Natural killer cell treated with Interleukin-12 subunit alpha and Interleukin-12 subunit beta and Interleukin-15 and Interleukin-18, amount 100 ng/mL, for 72 hours (primary cell): ENCODE data around the gene COPZ2. TPM values are rescaled to one million over a fixed set of nuclear protein-coding genes. Genes with fewer than 3 reads are reported as not detected.
"Not testable (repeated sequence)": the region's sequence is repeated elsewhere in the genome, so short reads cannot be mapped to it uniquely, and the experiment has no call there.

Experiments used
- ATAC-seq, 2 donors: fragments of 150-1000 bp; cut with Tn5 transposase in 1 of 2; sonication (Bioruptor Pico), chemical (Tn5 transposase) in 1 of 2; 2 replicates each; pipeline ENCODE4 v1.10.0; 2021
- DNase-seq: peaks from one replicate; pipeline ENCODE4 v3.0.0; 2022; ENCODE audit warnings: low spot score
- H3K27ac Mint-ChIP-seq, 2 donors: 1 replicate in 1 of 2; 2 replicates in 1 of 2; pipeline ENCODE4 v1.8.0; 2022; ENCODE audit warnings: mixed read lengths in 2 of 2, mild to moderate bottlenecking in 1 of 2, moderate library complexity in 1 of 2
- H3K27me3 Mint-ChIP-seq, 2 donors: 1 replicate in 1 of 2; 2 replicates in 1 of 2; pipeline ENCODE4 v1.8.0; 2022; ENCODE audit warnings: mixed read lengths in 2 of 2
- H3K36me3 Mint-ChIP-seq: one replicate; pipeline ENCODE4 v1.8.0; 2022; ENCODE audit warnings: mixed read lengths
- H3K4me1 Mint-ChIP-seq, 2 donors: 1 replicate in 1 of 2; 2 replicates in 1 of 2; pipeline ENCODE4 v1.8.0; 2022; ENCODE audit warnings: low read depth in 2 of 2, mixed read lengths in 2 of 2, mild to moderate bottlenecking in 1 of 2
- H3K4me3 Mint-ChIP-seq: one replicate; pipeline ENCODE4 v1.8.0; 2022; ENCODE audit warnings: mixed read lengths
- H3K9me3 Mint-ChIP-seq: 2 replicates; pipeline ENCODE4 v1.8.0; 2022; ENCODE audit warnings: mixed read lengths
- total RNA-seq, 2 donors: library from RNA; stranded (reverse); gene quantifications; one replicate each; pipeline ENCODE4 v1.2.3, GENCODE V29; 2022

Gene COPZ2
- total RNA-seq, 2 donors from 2014 or later = 14.9 to 32.9 TPM

DNA sequence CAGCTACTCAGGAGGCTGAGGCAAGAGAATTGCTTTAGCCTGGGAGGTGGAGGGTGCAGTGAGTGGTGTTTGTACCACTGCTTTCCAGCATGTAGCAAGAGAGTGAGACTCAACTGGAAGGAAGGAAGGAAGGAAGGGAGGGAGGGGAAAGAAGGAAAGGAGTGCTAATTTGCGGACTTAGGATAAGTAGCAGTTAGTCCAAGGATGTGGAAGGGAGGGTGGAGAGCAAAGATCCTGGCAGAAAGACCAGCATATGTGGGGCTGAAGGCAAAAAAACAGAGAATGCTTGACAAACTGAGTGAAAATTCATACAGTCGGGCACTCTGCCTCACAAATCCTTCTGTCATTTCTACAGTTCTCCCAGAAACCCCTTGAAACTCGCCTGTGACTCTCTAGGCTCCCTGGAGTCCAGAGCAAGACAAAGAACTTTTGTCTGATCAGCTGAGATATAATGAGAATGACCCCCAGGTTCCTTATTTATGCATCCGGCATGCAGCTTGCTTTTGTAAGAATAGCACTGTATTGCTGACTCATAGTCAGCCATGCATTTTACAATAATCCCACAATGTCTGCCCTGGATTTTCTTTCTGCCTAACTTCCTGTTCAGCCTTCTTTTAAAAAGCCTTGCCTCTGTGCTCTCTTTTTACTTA, 35.2 kb downstream of the COPZ2 start:
- H3K4me1 Mint-ChIP-seq = peaks cover 0 to 14% of the 10 kb centered on the region in 2 donors
- no peak for DNase-seq
- no peaks in the 10 kb centered on the region for H3K9me3 Mint-ChIP-seq
- peak in 1 of 2 donors; percentile 61 for ATAC-seq
- peaks cover 16 to 20% of the 10 kb centered on the region in 2 donors for H3K27me3 Mint-ChIP-seq
- no peak overlapping the region for H3K4me3 Mint-ChIP-seq
- no peaks in the 10 kb centered on the region for H3K36me3 Mint-ChIP-seq
- peak overlapping the region in 1 of 2 donors; percentile 9 for H3K27ac Mint-ChIP-seq

DNA sequence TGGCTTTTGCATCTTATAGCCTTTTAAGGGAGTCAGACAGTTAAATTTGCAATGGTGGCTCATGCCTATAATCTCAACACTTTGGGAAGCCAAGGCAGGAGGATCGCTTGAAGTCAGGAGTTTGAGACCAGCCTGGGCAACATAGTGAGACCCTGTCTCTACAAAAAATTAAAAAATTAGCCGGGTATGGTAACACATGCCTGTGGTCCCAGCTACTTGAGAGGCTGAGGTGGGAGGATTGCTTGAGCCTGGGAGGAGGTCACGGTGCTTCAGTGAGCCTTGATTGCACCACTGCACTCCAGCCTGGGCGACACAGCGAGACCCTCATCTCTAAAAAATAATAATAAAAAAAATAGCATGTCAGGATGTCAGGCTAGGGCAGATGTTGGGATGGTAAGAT, 35.9 kb downstream of the COPZ2 start:
- H3K27ac Mint-ChIP-seq, DNase-seq, ATAC-seq, H3K36me3 Mint-ChIP-seq, H3K9me3 Mint-ChIP-seq, H3K4me3 Mint-ChIP-seq: not testable (repeated sequence)
- H3K27me3 Mint-ChIP-seq = peaks cover 9 to 14% of the 10 kb centered on the region in 2 donors
- H3K4me1 Mint-ChIP-seq = peaks cover 0 to 14% of the 10 kb centered on the region in 2 donors

DNA sequence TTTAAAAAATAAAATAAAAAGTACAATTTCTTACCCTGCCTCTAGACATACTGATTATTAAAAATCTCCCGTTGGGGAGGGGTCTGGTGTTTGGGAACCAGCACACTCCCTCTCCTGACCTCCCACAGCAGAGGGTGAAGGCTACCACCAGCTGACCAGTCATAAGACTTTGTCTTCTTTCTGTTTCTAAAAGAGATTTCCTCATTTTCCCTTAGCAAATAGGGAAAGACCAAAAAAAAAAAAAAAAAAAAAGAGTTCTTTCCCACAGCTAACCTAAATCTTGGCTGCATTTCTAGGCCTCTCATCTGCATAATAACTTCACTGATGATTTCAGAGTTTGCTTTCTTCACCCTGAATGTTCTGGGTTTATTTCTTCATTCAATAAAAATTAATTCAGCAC, 36.4 kb downstream of the COPZ2 start:
- DNase-seq = no peak

DNA sequence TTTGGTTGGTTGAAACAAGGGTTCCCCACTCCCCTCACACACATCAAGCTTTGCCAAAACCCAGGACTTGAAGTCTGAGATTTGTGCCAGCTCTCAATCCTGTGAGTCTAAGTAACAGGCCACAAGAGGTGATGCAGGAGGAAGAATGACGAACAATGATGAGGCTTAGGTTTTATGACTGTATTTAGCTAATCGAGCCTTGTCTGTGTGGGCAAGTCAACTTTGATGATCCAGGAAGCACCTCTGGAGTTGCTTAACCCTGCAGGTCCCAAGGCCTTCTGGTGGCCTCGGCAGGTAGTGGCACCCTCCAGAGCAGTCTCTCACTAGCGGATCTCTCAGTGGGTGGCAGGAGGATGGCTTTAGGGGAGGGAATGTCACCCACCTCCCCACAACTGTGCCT, 38.0 kb downstream of the COPZ2 start:
- H3K36me3 Mint-ChIP-seq = no peaks in the 10 kb centered on the region

More for the DNA sequence above, 36.4 kb downstream of the COPZ2 start:
- H3K4me3 Mint-ChIP-seq = no peak overlapping the region
- peaks cover 0 to 14% of the 10 kb centered on the region in 2 donors for H3K4me1 Mint-ChIP-seq
- no peaks in the 10 kb centered on the region for H3K36me3 Mint-ChIP-seq
- ATAC-seq = no peak
- no peaks in the 10 kb centered on the region for H3K9me3 Mint-ChIP-seq
- peaks cover 9 to 14% of the 10 kb centered on the region in 2 donors for H3K27me3 Mint-ChIP-seq
- no peak overlapping the region for H3K27ac Mint-ChIP-seq

DNA sequence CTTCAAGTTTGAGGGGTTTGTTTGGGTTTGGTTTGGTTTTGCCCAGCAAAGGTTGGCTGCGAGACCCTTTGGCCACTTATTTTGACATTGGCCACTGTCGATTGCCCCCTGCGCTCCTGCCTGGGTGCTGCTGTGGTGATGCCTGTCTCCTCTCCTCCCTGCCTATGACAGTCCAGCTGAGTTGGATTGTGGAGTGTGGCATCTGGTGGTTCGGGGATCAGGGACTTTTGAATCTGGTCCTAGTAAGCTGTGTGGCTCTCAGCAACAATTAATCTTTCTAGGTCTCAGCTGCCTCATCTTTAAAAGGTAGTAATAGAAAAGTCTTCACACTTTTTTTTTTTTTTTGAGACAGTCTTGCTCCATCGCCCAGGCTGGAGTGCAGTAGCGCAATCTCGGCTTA, 39.6 kb downstream of the COPZ2 start:
- DNase-seq (no peak), ATAC-seq (no peak)
- Mint-ChIP-seq H3K4me1 (peaks cover 0 to 6% of the 10 kb centered on the region in 2 donors), H3K4me3 (no peak overlapping the region), H3K27ac (no peak overlapping the region), H3K36me3 (no peaks in the 10 kb centered on the region), H3K9me3 (no peaks in the 10 kb centered on the region), H3K27me3 (peaks cover 0 to 7% of the 10 kb centered on the region in 2 donors)

More for the DNA sequence above, 38.0 kb downstream of the COPZ2 start:
- Mint-ChIP-seq H3K4me1 (peaks cover 0 to 14% of the 10 kb centered on the region in 2 donors), H3K27ac (no peak overlapping the region), H3K27me3 (peaks cover 9 to 14% of the 10 kb centered on the region in 2 donors), H3K4me3 (no peak overlapping the region), H3K9me3 (no peaks in the 10 kb centered on the region)
- DNase-seq = no peak
- no peak for ATAC-seq

DNA sequence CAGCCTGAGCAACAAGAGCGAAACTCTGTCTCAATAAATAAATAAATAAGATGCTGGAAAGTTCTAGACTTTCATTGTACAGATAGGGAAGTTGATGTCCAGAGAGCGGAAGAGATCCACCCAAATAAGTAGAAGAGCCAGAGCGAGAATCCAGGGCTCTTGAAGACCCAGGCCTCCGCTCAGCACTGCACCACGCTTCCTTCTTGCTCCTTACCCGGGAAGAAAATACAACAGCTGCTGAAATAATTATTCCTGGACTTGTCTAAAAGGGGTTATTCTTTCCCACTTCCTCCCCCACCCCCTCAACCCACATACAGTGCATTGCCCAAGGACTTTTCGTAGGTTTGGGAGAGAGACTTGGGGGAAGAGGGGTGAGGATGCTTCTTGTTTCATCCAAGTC, 40.0 kb downstream of the COPZ2 start:
- Mint-ChIP-seq H3K4me1 (peaks cover 0 to 2% of the 10 kb centered on the region in 2 donors), H3K4me3 (no peak overlapping the region), H3K36me3 (no peaks in the 10 kb centered on the region), H3K27ac (no peak overlapping the region), H3K9me3 (no peaks in the 10 kb centered on the region), H3K27me3 (peaks cover 0 to 4% of the 10 kb centered on the region in 2 donors)
- ATAC-seq (no peak), DNase-seq (no peak)

DNA sequence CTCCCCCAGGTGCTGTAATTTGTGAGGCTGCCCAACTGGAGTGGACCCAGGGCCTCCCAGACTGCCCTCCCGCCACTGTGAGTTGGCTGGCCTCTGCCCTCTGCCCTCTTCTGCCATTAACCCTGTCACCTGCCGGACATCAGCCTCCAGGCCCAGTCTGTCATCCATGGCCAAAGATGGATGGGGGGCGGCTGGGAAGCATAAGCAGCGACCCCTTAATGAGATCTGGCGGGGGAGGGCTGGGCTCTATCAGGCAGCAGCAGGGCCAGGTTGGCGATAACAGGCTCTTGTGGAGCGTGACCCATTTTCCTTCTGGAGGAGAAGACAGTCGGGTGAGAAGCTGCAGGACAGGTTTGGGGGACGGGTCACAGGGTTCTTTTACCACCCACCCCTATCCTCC, 41.4 kb downstream of the COPZ2 start:
- Mint-ChIP-seq H3K36me3 (no peaks in the 10 kb centered on the region), H3K9me3 (no peaks in the 10 kb centered on the region), H3K27ac (no peak overlapping the region), H3K4me3 (no peak overlapping the region), H3K4me1 (no peaks in the 10 kb centered on the region), H3K27me3 (peaks cover 0 to 2% of the 10 kb centered on the region in 2 donors)
- DNase-seq (no peak), ATAC-seq (no peak)

DNA sequence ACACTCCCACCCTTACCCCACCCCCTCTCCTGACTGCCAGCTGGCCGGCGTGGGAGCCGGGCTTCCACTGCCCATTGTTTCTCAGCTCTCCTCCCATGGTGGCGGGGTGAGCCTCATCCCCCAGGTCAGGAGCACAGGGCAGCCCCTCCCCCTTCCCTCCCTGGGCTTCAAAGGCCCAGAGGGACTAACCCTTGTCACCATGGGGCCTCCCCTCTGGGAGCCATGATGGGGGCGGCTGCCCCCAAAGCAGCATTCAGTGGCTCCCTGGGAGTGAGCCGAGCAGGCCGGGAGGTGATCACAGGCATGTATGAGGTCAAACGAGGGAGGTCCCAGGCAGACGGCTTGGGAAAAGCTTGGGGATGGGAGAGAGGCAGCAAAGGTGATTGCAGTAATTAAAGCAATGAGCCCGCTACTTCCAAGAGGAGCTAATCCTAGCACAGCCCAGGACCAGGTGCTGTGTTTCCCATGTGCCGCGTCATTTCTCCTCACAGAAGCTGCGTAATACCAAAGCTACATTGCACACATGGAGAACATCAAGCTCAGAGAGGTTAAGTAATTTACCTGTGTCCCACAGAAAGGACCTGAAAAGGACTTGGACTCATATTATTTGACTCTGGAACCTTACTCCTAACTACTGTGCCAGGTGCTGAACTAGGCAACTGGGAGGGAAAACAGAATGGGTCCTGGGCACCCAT, 42.2 kb downstream of the COPZ2 start:
- H3K27ac Mint-ChIP-seq = no peak overlapping the region
- no peak overlapping the region for H3K4me3 Mint-ChIP-seq
- H3K27me3 Mint-ChIP-seq = peaks cover 0 to 2% of the 10 kb centered on the region in 2 donors
- no peak for ATAC-seq
- no peaks in the 10 kb centered on the region for H3K9me3 Mint-ChIP-seq
- no peaks in the 10 kb centered on the region for H3K4me1 Mint-ChIP-seq
- H3K36me3 Mint-ChIP-seq = no peaks in the 10 kb centered on the region
- DNase-seq = no peak

DNA sequence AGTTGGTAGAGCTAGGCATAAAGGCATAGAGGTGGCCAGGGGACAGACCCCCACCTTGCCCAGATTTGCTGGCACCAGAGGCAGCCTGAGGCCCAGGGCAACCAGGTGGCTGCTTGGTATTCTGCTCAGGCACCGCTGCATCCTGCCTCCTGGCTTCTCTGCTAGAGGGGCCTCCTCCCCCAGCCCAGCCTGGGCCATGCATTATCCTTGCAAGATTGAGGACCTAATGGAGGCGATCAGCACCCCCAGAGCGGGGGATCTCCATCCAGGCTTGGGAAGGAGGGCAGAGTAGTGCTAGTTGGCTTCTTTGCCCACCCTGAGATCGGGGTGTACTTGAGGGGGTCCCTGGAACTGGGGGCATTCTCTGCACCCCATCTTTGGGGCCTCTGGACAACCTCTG, 42.9 kb downstream of the COPZ2 start:
- no peak overlapping the region for H3K4me3 Mint-ChIP-seq
- no peaks in the 10 kb centered on the region for H3K36me3 Mint-ChIP-seq
- H3K27ac Mint-ChIP-seq = no peak overlapping the region
- no peak for ATAC-seq
- H3K4me1 Mint-ChIP-seq = peaks cover 3% of the 10 kb centered on the region in 2 donors
- DNase-seq = no peak
- H3K27me3 Mint-ChIP-seq = peaks cover 0 to under 1% of the 10 kb centered on the region in 2 donors
- H3K9me3 Mint-ChIP-seq = no peaks in the 10 kb centered on the region

DNA sequence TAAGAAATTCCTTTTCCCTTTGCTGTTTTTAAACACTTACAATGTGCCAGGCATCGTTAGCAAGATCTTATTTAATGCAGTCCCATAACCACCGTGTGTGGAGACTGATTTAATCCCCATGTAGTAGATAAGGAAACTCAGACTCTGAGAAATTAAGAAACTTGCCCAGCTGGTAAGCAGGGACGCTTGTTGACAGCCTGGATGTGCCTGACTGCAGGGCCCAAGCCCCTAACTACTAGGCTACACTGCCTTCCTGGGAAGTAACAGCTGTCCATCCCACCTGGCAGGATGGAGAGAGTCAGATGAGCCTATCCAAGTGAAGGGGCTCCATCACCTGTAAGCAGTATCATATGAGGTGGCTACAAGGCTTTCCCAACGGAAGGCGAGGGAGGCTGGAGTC, 43.6 kb downstream of the COPZ2 start:
- no peak for ATAC-seq

DNA sequence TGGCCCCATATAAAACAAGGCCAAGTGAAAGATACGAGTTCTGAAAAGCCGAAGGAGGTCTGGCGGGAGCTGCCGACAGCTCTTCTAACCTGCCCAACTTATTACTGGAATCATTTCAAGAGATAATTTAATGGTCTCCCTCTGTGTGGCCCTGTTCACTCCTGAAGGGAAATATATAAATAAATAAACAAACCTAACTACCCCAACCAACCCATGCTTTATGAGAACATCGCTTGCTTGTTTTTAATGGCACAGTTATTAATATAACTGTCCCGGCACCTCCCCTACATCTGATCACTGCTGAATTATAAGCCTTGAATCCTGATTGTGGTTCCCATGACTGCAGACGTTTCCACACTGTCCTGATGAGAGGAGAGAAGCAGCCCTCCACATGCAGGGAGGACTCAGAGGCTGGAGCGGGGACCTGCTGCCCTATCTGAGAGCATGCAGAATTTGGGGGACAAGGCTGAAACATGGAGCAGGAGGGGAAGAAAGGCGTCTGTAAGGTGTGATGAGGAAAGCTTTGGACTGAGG, 44.5 kb downstream of the COPZ2 start:
- H3K4me3 Mint-ChIP-seq = no peak overlapping the region
- peaks cover 13 to 17% of the 10 kb centered on the region in 2 donors for H3K4me1 Mint-ChIP-seq
- H3K9me3 Mint-ChIP-seq = no peaks in the 10 kb centered on the region
- H3K36me3 Mint-ChIP-seq = no peaks in the 10 kb centered on the region
- H3K27ac Mint-ChIP-seq = no peak overlapping the region
- no peak for DNase-seq
- H3K27me3 Mint-ChIP-seq = no peaks in the 10 kb centered on the region
- ATAC-seq = no peak

More for the DNA sequence above, 43.6 kb downstream of the COPZ2 start:
- H3K27ac Mint-ChIP-seq = no peak overlapping the region
- H3K4me1 Mint-ChIP-seq = peaks cover 8 to 11% of the 10 kb centered on the region in 2 donors
- no peaks in the 10 kb centered on the region for H3K27me3 Mint-ChIP-seq
- no peaks in the 10 kb centered on the region for H3K36me3 Mint-ChIP-seq
- H3K4me3 Mint-ChIP-seq = no peak overlapping the region
- H3K9me3 Mint-ChIP-seq = no peaks in the 10 kb centered on the region
- DNase-seq = no peak

DNA sequence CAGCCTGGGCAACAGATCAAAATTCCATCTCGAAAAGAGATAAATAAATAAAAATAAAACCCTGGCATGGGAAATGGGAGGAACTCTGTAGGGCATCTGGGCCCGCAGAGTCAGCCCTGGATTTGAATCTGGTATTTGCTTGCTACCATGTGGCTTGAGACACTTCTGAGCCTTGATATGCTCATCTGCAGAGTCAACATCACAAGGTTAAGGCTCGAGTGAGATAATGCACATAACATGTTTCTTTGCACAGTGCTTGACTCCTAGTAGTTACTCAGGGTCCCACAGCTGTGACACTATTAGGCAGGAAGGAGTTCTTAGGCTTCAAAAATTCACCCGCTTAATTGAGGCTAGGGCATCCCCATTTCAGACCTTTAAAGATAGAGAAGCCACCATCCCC, 45.4 kb downstream of the COPZ2 start:
- H3K27me3 Mint-ChIP-seq = no peaks in the 10 kb centered on the region
- no peak overlapping the region for H3K27ac Mint-ChIP-seq
- DNase-seq (no peak), ATAC-seq (no peak)
- no peaks in the 10 kb centered on the region for H3K36me3 Mint-ChIP-seq
- peaks cover 13 to 17% of the 10 kb centered on the region in 2 donors for H3K4me1 Mint-ChIP-seq
- H3K4me3 Mint-ChIP-seq = no peak overlapping the region
- no peaks in the 10 kb centered on the region for H3K9me3 Mint-ChIP-seq

DNA sequence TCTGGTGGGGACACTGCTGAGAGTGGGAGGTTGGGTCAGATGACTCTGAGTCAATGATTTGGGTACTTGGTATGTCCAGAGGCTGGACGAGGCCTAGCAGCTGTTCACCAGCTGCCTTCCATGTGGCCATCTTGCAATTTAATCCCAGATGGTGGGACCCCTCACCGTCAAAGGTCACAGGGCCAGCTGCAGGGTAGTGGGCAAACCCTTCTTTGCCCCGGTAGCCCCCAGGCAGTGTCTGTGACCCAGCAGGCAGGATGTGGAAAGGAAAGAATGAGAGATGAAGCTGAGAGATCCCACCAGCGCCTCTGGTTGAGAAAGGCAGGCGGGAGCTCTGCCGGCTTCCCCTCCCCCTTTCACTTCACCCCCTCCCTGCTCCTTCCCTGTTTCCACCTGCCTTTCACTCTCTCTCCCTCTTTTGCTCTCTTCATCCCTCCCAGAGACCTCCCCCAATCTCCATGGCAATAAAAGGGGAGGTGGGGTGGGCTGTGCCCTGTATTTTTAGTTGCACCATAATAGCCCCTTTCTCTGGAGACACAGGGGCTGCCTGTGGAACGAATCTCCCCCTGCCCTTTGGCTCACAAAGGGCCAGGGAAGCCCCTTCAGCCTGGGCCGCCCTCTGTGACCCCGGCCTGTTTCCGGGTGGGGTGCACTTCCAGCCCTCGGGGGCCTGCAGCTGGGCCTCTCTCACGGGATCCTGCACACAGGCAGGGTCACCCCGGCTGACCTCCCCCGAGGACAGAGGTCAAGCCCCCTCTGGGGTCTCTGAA, 46.5 kb downstream of the COPZ2 start:
- H3K4me1 Mint-ChIP-seq = peaks cover 13 to 17% of the 10 kb centered on the region in 2 donors
- DNase-seq (no peak), ATAC-seq (no peak)
- H3K27me3 Mint-ChIP-seq = no peaks in the 10 kb centered on the region
- H3K9me3 Mint-ChIP-seq = no peaks in the 10 kb centered on the region
- H3K27ac Mint-ChIP-seq = no peak overlapping the region
- no peak overlapping the region for H3K4me3 Mint-ChIP-seq
- H3K36me3 Mint-ChIP-seq = no peaks in the 10 kb centered on the region

DNA sequence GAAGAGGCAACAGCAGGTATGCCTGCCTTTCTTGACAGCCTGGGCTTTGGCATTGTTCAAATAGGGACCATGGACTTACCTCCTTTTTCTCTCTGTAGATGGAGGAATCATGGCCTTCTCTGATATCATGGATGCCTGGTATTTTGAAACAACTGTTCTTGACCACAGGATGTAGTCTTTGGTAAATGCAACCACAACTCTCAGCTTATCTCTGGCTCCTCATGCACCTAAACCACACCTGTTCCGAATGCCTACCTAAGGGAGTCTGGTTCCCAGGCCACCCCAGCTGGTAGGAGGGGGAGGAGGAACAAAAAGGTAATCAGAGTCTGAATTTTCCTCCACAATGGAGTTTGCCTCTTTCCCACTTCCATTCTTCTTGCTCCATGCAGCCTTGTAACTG, 47.9 kb downstream of the COPZ2 start:
- Mint-ChIP-seq H3K9me3 (no peaks in the 10 kb centered on the region), H3K4me1 (peaks cover 13 to 17% of the 10 kb centered on the region in 2 donors), H3K36me3 (no peaks in the 10 kb centered on the region), H3K27ac (no peak overlapping the region), H3K4me3 (no peak overlapping the region), H3K27me3 (no peaks in the 10 kb centered on the region)
- ATAC-seq (no peak), DNase-seq (no peak)
